Breast epithelium (tissue), 4 donors: Measurements from ENCODE around the gene OSBPL2. TPM values are rescaled to one million over a fixed set of nuclear protein-coding genes. Genes with fewer than 3 reads are reported as not detected.
A peak's percentile ranks its signal among the peaks of the same experiment; 100 is the strongest.

Source experiments
- DNase-seq, 2 donors: peaks; one replicate each; pipeline ENCODE4 v3.0.0-alpha.2; 2019; ENCODE audit warnings: low spot score in 2 of 2
- H3K27ac ChIP-seq, 2 donors: fragments of 200-600 bp; sonication (generic) in 1 of 2; one replicate each; pipeline ENCODE4 v1.5.1; 2016 to 2019; ENCODE audit warnings: mild to moderate bottlenecking in 1 of 2
- H3K27me3 ChIP-seq, 2 donors: fragments of 200-600 bp; sonication (generic) in 1 of 2; one replicate each; pipeline versions ENCODE4 v1.5.1 to v1.6.0; 2017 to 2019; ENCODE audit warnings: control low read depth in 1 of 2, mild to moderate bottlenecking in 1 of 2
- H3K36me3 ChIP-seq: fragments of 200-600 bp; one replicate; pipeline ENCODE4 v1.5.1; 2019
- H3K4me1 ChIP-seq, 2 donors: fragments of 200-600 bp; sonication (generic); one replicate each; pipeline ENCODE4 v1.5.1; 2016 to 2019; ENCODE audit warnings: control low read depth in 1 of 2
- H3K4me3 ChIP-seq, 3 donors: fragments of 200-600 bp; sonication (generic); 1 replicate in 2 of 3; 2 replicates in 1 of 3; pipeline ENCODE4 v1.5.1; 2016 to 2019; ENCODE audit warnings: mild to moderate bottlenecking in 3 of 3, moderate library complexity in 2 of 3
- H3K9me3 ChIP-seq, 2 donors: fragments of 200-600 bp; sonication (generic) in 1 of 2; one replicate each; pipeline ENCODE4 v1.5.1; 2016 to 2019; ENCODE audit warnings: control low read depth in 1 of 2
- POLR2A ChIP-seq: fragments of 450-650 bp; IDR thresholded peaks from one replicate; pipeline ENCODE4 v1.6.1; 2016; ENCODE audit warnings: antibody characterized with exemption, mild to moderate bottlenecking, moderate library complexity
- POLR2AphosphoS5 ChIP-seq, 3 donors: sonication (generic); formaldehyde crosslinking; IDR thresholded peaks; one replicate each; pipeline ENCODE4 v1.6.1; 2017; ENCODE audit warnings: antibody characterized with exemption in 3 of 3
- intact Hi-C: fragments of 100-400 bp; cut with DNase I; formaldehyde crosslinking; loops from one replicate; pipeline ENCODE4 v1.15.1; 2023; ENCODE audit warnings: low total_unique reads
- total RNA-seq, 3 donors: library from RNA; depleted of rRNA; stranded (reverse); fragments of >200 nt; gene quantifications; one replicate each; pipeline ENCODE4 v1.1.0, GENCODE V29; 2016
- TF ChIP-seq, protein P1 (sequence below), 3 donors: fragments of 450-650 bp; IDR thresholded peaks; one replicate each; pipeline ENCODE4 v1.5.1; 2016 to 2017; ENCODE audit warnings: antibody characterized with exemption in 3 of 3, mild to moderate bottlenecking in 3 of 3, moderate library complexity in 3 of 3

The OSBPL2 gene
- total RNA-seq, 3 donors from 2014 or later, result 25.0 to 46.1 (median 38.0) TPM

DNA sequence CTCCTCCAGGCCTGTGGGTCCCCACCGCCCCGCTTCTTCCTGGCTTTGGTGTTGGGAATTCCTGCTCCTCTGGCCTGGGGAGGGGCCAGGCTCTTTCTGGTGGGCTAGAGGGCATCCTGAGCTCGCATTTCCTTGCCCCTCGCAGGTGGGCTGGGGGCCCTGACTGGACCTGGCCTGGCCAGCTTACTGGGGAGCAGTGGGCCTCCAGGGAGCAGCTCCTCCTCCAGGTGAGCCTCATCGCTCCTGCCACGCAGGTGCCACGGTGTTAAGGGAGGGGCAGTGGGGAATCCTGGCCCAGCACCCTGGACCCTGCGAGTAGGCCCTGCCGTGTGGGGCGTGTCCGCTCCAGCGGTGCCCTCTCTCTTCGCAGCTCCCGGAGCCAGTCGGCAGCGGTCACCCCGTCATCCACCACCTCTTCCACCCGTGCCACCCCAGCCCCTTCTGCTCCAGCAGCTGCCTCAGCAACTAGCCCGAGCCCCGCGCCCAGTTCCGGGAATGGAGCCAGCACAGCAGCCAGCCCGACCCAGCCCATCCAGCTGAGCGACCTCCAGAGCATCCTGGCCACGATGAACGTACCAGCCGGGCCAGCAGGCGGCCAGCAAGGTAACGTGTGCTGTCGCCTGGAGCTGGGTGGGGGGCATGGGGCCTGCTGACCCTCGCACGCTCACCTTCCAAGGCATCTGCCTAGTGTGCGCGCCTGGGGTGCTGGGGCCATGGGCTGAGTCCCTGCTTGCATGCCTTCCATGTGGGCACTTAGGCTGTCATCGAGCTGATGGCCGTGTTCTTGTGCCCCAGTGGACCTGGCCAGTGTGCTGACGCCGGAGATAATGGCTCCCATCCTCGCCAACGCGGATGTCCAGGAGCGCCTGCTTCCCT is 69.1 kb downstream of the OSBPL2 start:
- TF ChIP-seq POLR2AphosphoS5 (IDR thresholded peaks at IDR 0.05) (no peak), POLR2A (no peak)
- TF ChIP-seq, protein P1, sequence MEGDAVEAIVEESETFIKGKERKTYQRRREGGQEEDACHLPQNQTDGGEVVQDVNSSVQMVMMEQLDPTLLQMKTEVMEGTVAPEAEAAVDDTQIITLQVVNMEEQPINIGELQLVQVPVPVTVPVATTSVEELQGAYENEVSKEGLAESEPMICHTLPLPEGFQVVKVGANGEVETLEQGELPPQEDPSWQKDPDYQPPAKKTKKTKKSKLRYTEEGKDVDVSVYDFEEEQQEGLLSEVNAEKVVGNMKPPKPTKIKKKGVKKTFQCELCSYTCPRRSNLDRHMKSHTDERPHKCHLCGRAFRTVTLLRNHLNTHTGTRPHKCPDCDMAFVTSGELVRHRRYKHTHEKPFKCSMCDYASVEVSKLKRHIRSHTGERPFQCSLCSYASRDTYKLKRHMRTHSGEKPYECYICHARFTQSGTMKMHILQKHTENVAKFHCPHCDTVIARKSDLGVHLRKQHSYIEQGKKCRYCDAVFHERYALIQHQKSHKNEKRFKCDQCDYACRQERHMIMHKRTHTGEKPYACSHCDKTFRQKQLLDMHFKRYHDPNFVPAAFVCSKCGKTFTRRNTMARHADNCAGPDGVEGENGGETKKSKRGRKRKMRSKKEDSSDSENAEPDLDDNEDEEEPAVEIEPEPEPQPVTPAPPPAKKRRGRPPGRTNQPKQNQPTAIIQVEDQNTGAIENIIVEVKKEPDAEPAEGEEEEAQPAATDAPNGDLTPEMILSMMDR (IDR thresholded peaks at IDR 0.05), result no peak
- Histone ChIP-seq H3K27me3 (no peaks in the 10 kb centered on the region), H3K9me3 (no peaks in the 10 kb centered on the region), H3K36me3 (no peaks in the 10 kb centered on the region), H3K4me3 (no peak overlapping the region), H3K4me1 (peaks cover 6 to 14% of the 10 kb centered on the region in 2 donors), H3K27ac (no peak overlapping the region)
- intact Hi-C loops, result no loop called here
- no peak for DNase-seq

DNA sequence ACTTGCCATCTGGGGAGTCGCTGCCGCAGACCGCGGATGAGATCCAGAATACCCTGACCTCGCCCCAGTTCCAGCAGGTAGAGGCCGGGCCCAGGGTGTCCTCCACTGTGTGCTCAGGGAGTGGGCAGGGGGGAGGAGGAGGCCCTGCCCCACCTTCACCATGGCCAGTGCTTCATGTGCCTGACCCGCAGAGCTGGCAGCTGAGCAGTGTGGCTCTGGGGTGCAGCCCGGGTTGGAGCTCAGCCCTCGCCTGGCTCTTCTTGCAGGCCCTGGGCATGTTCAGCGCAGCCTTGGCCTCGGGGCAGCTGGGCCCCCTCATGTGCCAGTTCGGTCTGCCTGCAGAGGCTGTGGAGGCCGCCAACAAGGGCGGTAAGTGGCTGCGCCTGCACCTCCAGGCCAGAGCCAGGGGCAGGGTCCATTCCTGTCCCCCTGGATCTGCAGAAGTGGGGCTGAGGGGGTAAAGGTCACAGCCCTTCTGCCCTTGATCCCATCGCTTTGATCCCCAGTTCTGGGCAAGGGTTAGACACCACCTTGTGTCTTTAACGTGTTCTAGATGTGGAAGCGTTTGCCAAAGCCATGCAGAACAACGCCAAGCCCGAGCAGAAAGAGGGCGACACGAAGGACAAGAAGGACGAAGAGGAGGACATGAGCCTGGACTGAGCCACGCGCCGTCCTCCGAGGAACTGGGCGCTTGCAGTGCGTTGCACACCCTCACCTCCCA is 69.9 kb downstream of the OSBPL2 start:
- Histone ChIP-seq H3K27ac (no peak overlapping the region), H3K4me3 (no peak overlapping the region), H3K36me3 (no peaks in the 10 kb centered on the region), H3K27me3 (no peaks in the 10 kb centered on the region), H3K4me1 (peaks cover 6 to 14% of the 10 kb centered on the region in 2 donors), H3K9me3 (no peaks in the 10 kb centered on the region)
- intact Hi-C loops, result no loop called here
- no peak for DNase-seq
- TF ChIP-seq, protein P1 (IDR thresholded peaks at IDR 0.05), result no peak
- TF ChIP-seq POLR2AphosphoS5 (IDR thresholded peaks at IDR 0.05) (no peak), POLR2A (no peak)

DNA sequence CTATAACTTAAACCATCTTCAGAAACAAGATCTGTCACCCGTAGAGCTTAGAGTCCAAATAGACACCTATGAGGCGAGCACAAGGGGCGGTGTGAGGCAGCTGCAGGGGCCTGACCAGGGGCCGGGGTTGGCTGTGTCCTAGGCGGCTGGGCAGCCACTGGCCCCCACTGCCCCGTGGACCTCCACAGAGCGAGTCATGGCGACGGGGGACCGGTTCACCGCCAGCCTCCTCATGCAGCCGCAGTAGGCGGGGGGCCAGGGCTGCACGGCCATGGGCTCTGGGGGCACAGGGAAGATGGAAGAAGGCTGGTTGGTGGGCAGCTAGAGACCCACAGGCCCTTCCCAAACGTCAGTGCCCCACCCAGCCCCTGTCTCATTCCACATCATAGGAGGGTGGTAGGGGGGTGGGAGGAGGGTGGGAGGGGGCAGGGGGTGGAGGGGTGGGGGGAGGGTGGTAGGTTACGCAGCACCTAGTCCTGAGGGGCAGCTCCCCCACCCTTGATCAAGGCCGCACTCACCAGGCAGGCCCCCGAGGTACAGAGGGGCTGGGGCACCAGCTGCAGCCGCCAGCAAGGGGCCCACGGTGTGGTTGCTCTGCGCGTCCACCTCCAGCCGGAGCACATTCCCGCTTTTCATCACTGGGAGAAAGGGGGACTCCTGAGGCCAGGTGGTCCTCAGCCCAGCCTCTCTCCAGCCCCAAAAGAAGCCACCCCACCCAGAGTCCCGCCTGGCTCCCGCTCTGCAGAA is 71.0 kb downstream of the OSBPL2 start:
- DNase-seq, result no peak
- H3K27me3 ChIP-seq, result no peaks in the 10 kb centered on the region
- H3K27ac ChIP-seq, result no peak overlapping the region
- H3K4me1 ChIP-seq, result peaks cover 6 to 7% of the 10 kb centered on the region in 2 donors
- no peak overlapping the region for H3K4me3 ChIP-seq
- no peaks in the 10 kb centered on the region for H3K36me3 ChIP-seq
- intact Hi-C loops, result no loop called here
- H3K9me3 ChIP-seq, result no peaks in the 10 kb centered on the region
- TF ChIP-seq, protein P1 (IDR thresholded peaks at IDR 0.05), result no peak

DNA sequence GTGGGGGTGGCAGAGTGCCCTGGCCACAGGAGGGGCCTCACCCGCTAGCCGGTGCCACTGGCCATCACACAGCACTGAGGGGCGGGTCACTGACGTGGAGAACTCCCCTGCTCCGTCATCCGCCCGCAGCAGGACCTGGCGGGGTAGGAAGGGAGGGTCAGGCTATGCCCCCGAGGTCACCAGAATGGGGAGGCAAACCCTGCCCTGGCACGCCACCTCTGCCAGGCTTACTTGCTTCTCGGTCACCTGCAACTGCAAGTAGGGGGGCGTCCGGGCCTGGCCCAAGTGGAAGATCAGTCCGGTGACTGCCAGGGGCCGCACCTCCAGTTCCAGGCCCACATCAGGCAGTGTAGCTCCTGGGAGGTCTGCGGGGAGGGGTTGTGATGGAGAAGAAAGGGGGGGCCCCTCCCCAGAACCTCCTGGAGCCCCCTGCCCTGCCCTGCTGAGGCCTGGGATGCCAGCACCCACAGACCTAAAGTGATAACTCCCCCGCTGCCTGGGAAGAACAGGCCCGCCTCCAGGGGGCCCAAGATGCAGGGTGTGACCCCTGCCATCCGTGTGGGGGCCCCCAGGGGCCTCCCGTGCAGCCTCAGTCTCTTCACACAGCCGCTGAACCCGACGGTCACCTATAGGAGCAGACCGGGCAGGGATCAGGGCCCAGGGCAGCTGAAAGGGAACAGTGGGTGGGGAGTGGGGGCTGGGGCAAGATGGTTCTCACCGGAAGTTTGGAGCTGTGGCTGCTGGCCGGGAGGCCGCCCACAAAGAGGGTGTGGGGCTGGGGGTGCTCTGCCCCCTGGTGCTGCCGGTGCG is 71.8 kb downstream of the OSBPL2 start:
- Histone ChIP-seq H3K4me3 (no peak overlapping the region), H3K27ac (peak overlapping the region in 1 of 2 donors; percentile 3), H3K36me3 (no peaks in the 10 kb centered on the region), H3K27me3 (no peaks in the 10 kb centered on the region), H3K4me1 (no peaks in the 10 kb centered on the region), H3K9me3 (no peaks in the 10 kb centered on the region)
- no peak for DNase-seq
- intact Hi-C loops, result loop anchor here (5.0 kb wide), 1 partner anchor 67 kb away; no protein-coding TSS in a partner anchor
- no peak for TF ChIP-seq POLR2AphosphoS5 (IDR thresholded peaks at IDR 0.05)
- no peak for TF ChIP-seq POLR2A
- TF ChIP-seq, protein P1 (IDR thresholded peaks at IDR 0.05), result no peak
